Dermis blood vessel endothelial cell (primary cell): ENCODE measurements around the gene FAM209B. TPM values are rescaled to one million over a fixed set of nuclear protein-coding genes. Genes with fewer than 3 reads are reported as not detected.

ENCODE experiments used
- total RNA-seq: library from RNA; depleted of rRNA; stranded (reverse); fragments of >200 nt; gene quantifications from 2 replicates; pipeline ENCODE4 v1.2.3, GENCODE V29; 2014

Gene FAM209B
- total RNA-seq, 1 donor from 2014 or later: not detected

Other genes starting within 250 kb of the FAM209B start
- 26.0 and 31.9 TPM in 2 replicates for gene FAM210B, start 174.3 kb upstream of the FAM209B start, total RNA-seq
- 12.4 and 66.3 TPM in 2 replicates for gene AURKA, start 141.0 kb upstream of the FAM209B start, total RNA-seq
- 39.1 and 51.0 TPM in 2 replicates for gene CSTF1, start 140.6 kb upstream of the FAM209B start, total RNA-seq
- 0.05 and 0.17 TPM in 2 replicates for gene CASS4, start 121.0 kb upstream of the FAM209B start, total RNA-seq
- gene RTF2, start 64.6 kb upstream of the FAM209B start, total RNA-seq: 93.9 and 98.7 TPM in 2 replicates
- gene FAM209A, start 8.5 kb upstream of the FAM209B start, total RNA-seq: not detected in 2 replicates
- not detected in 2 replicates for gene TFAP2C, start 96.1 kb downstream of the FAM209B start, total RNA-seq